Measurements from ENCODE around the gene TMPRSS7. TPM values are rescaled to one million over a fixed set of nuclear protein-coding genes. Genes with fewer than 3 reads are reported as not detected.
A peak's percentile ranks its signal among the peaks of the same experiment; 100 is the strongest.

Gene TMPRSS7
- total and polyA plus RNA-seq, 2 of the 8 experiments (the other 6 are each of a cell fraction or from before 2014, with no cell fraction given), result not detected

- peak; percentile 86 to 87 for TF ChIP-seq RAD21 (IDR thresholded peaks at IDR 0.05 in 1 of 2, conservative IDR thresholded peaks at IDR 0.05 in 1 of 2; ENCODE audit: low read depth in 2 of 2, low read length in 2 of 2)
Observed at GRCh38 chr3:112013058-112013783, 21.3 kb upstream of the TMPRSS7 start (continued).
